HEK293 (cell line): ENCODE measurements around the gene CFP.

Source experiments
- HOXA7 ChIP-seq: sonication (generic); formaldehyde crosslinking; IDR thresholded peaks from 2 replicates; pipeline ENCODE4 v1.8.1; 2022; ENCODE audit warnings: missing genetic modification reagents, borderline replicate concordance
- TRIM28 ChIP-seq: IDR thresholded peaks from 2 replicates; pipeline ENCODE4 v1.6.1; 2011; ENCODE audit warnings: low read length, control low read depth, borderline replicate concordance
- ZNF701 ChIP-seq: fragments of 450-650 bp; formaldehyde crosslinking; IDR thresholded peaks from 2 replicates; pipeline ENCODE4 v1.5.1; 2016; ENCODE audit warnings: missing biosample characterization, missing genetic modification characterization
- TF ChIP-seq, protein P1 (sequence below): fragments of 450-650 bp; formaldehyde crosslinking; IDR thresholded peaks from 2 replicates; pipeline ENCODE4 v1.5.1; 2016; ENCODE audit warnings: missing biosample characterization, missing genetic modification characterization
- TF ChIP-seq, protein P2 (sequence below): fragments of 450-650 bp; formaldehyde crosslinking; IDR thresholded peaks from 2 replicates; pipeline ENCODE4 v1.5.1; 2016; ENCODE audit warnings: missing biosample characterization, missing genetic modification characterization

DNA sequence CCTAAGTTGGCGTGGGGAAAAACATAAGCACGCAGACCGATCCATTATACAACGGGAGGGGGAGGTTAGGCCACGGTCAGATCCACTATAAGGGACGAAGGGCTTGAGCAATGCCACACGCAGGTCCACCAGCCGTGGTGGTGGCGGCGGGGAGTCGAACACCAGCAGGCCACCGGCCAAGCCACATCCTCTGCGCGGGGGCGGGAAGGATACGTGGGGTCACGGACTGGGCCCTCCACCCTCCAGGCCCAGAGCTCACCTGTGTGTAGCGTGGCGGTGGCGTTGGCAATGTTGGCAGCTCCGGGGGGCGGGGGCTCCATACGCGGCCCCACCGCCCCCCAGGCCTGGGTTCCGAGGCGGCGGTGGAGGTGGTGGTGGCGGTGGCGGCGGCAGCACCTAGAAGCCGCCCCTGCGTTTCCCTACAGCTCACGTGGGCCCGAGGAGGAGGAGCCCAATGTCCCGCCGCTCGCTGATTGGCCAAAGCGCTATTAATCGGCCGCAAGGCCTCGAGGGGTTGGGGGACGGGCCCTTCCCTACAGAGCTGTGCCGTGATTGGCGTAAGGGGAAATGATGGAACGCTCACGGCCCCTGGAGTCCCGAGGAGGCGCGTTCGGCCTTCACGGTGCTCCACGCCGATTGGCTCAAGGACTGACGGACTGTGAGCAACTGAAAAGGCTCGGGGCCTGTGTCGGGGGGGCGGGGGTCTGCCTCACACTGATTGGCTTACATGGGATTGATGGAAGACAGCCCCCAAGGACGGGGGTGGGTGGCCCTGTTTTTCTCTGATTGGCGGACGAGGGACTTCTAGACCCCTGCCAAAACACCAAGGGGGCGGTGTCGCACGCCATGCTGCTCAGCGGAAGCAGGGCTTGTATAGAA lies 20.7 kb upstream of the CFP start, which contains the start of gene ELK1:
- TF ChIP-seq, protein P1, sequence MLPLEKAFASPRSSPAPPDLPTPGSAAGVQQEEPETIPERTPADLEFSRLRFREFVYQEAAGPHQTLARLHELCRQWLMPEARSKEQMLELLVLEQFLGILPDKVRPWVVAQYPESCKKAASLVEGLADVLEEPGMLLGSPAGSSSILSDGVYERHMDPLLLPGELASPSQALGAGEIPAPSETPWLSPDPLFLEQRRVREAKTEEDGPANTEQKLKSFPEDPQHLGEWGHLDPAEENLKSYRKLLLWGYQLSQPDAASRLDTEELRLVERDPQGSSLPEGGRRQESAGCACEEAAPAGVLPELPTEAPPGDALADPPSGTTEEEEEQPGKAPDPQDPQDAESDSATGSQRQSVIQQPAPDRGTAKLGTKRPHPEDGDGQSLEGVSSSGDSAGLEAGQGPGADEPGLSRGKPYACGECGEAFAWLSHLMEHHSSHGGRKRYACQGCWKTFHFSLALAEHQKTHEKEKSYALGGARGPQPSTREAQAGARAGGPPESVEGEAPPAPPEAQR = no peak
- TF ChIP-seq, protein P2, sequence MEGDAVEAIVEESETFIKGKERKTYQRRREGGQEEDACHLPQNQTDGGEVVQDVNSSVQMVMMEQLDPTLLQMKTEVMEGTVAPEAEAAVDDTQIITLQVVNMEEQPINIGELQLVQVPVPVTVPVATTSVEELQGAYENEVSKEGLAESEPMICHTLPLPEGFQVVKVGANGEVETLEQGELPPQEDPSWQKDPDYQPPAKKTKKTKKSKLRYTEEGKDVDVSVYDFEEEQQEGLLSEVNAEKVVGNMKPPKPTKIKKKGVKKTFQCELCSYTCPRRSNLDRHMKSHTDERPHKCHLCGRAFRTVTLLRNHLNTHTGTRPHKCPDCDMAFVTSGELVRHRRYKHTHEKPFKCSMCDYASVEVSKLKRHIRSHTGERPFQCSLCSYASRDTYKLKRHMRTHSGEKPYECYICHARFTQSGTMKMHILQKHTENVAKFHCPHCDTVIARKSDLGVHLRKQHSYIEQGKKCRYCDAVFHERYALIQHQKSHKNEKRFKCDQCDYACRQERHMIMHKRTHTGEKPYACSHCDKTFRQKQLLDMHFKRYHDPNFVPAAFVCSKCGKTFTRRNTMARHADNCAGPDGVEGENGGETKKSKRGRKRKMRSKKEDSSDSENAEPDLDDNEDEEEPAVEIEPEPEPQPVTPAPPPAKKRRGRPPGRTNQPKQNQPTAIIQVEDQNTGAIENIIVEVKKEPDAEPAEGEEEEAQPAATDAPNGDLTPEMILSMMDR (tag by site-specific recombination) = peak; percentile 47
- TF ChIP-seq ZNF701 (no peak), TRIM28 (no peak), HOXA7 (no peak)
